ENCODE data around the gene ICA1L. TPM values are rescaled to one million over a fixed set of nuclear protein-coding genes. Genes with fewer than 3 reads are reported as not detected.

ICA1L gene
- total and polyA plus RNA-seq, 2 of the 4 experiments (the other 2 are of a cell fraction) = 1.7 to 1.8 TPM

- in situ Hi-C loops (cut with MboI; ENCODE audit: low sequenced_read_pairs) = no loop called here
- Histone ChIP-seq H3K79me1 (ENCODE audit: low read depth in 1 of 2, low read length in 2 of 2) (no peaks in the 10 kb centered on the region), H3K4me3 (ENCODE audit: insufficient read depth, low read depth, low read length) (no peak overlapping the region), H3K27ac (ENCODE audit: insufficient read depth, low read length) (no peak overlapping the region), H4K8ac (ENCODE audit: low read depth in 2 of 2, low read length in 2 of 2) (no peak overlapping the region), H2AK5ac (ENCODE audit: low read depth, low read length) (no peak overlapping the region), H4K20me1 (ENCODE audit: insufficient read depth, low read length) (no peaks in the 10 kb centered on the region), H3K4me2 (ENCODE audit: low read depth, low read length) (no peak overlapping the region), H3K18ac (ENCODE audit: low read depth, low read length) (no peak overlapping the region), H3K9me3 (ENCODE audit: control insufficient read depth, insufficient read depth, low read length) (no peaks in the 10 kb centered on the region), H2BK120ac (ENCODE audit: low read depth, low read length) (no peak overlapping the region), H3K27me3 (ENCODE audit: control insufficient read depth, insufficient read depth, low read length) (no peaks in the 10 kb centered on the region), H2BK15ac (ENCODE audit: low read depth, low read length) (no peak overlapping the region), H3K4me1 (ENCODE audit: control insufficient read depth, insufficient read depth, low read length) (no peaks in the 10 kb centered on the region), H3K36me3 (ENCODE audit: control insufficient read depth, insufficient read depth, low read length) (peaks cover 11% of the 10 kb centered on the region), H3K9ac (ENCODE audit: low read depth, low read length) (no peak overlapping the region), H2AK9ac (replicated peaks; ENCODE audit: low read depth, low read length, poor library complexity) (no peak overlapping the region), H3K14ac (replicated peaks; ENCODE audit: low read depth, low read length) (no peak overlapping the region), H4K5ac (ENCODE audit: low read depth, low read length) (no peak overlapping the region), H3K23ac (ENCODE audit: low read depth, low read length) (no peak overlapping the region), H3K9me1 (ENCODE audit: insufficient read depth, low read length) (no peaks in the 10 kb centered on the region), H2BK20ac (ENCODE audit: low read depth, low read length) (no peak overlapping the region), H2AFZ (replicated peaks; ENCODE audit: low read length, poor library complexity) (no peak overlapping the region), H3K4ac (ENCODE audit: low read depth, low read length) (no peak overlapping the region), H3K56ac (ENCODE audit: extremely low read depth, insufficient read depth, low read length) (no peak overlapping the region), H2BK5ac (ENCODE audit: low read depth, low read length, poor library complexity, severe bottlenecking) (no peak overlapping the region), H4K91ac (ENCODE audit: insufficient read depth, low read depth, low read length) (no peak overlapping the region)
- POLR2A ChIA-PET (ENCODE audit: unreplicated experiment) = no interaction called here
- TF ChIP-seq MXI1 (IDR thresholded peaks at IDR 0.05; ENCODE audit: borderline replicate concordance, low read depth, low read length) (no peak), CHD1 (IDR thresholded peaks at IDR 0.05; ENCODE audit: low read depth, low read length) (no peak), FOS (IDR thresholded peaks at IDR 0.05; ENCODE audit: low read depth, low read length) (no peak), MAZ (IDR thresholded peaks at IDR 0.05; ENCODE audit: borderline replicate concordance, low read depth, low read length) (no peak), BHLHE40 (IDR thresholded peaks at IDR 0.05; ENCODE audit: low read depth, low read length) (no peak), MAFK (IDR thresholded peaks at IDR 0.05; ENCODE audit: low read depth, low read length) (no peak), RCOR1 (IDR thresholded peaks at IDR 0.05; ENCODE audit: insufficient replicate concordance, low read length) (no peak)
- WGBS, 2 experiments (ENCODE audit: extremely low coverage in 2 of 2, insufficient read length in 1 of 2) = no CpG with 5 or more reads among the region's 1 CpG
- CTCF ChIA-PET = no interaction called here
- intact Hi-C loops (cut with micrococcal nuclease) = no loop called here
- DNase-seq (no peak), ATAC-seq (ENCODE audit: low read depth) (no peak)
- no TSS peak for BruUV-seq (replicated peaks)
- dilution Hi-C loops (cut with HindIII; ENCODE audit: low sequenced_read_pairs, unreplicated experiment) = no loop called here
Measured at GRCh38 chr2:202763916-202764315, 107.7 kb downstream of the ICA1L start.

All from IMR-90 (cell line).